BJ (cell line): ENCODE measurements around the gene TOMM6. TPM values are rescaled to one million over a fixed set of nuclear protein-coding genes. Genes with fewer than 3 reads are reported as not detected.

Experiments used
- CTCF ChIA-PET: fragments of 350-600 bp; formaldehyde crosslinking; extraction: SDS; loops from one replicate; lab custom pipeline; 2021; ENCODE audit warnings: antibody characterized with exemption, inconsistent platforms; lab: Yijun Ruan, JAX
- POLR2A ChIA-PET: fragments of 300-600 bp; sonication (Branson Sonifier 250); formaldehyde crosslinking; extraction: SDS; loops from one replicate; lab custom pipeline; 2021; ENCODE audit warnings: antibody characterized with exemption; lab: Charles Lee
- DNase-seq: peaks from one replicate; pipeline ENCODE4 v3.0.0-alpha.2; 2011; ENCODE audit warnings: low read depth
- H3K27me3 ChIP-seq: 2 replicates; pipeline ENCODE4 v1.6.0; 2011; ENCODE audit warnings: low read length; ENCODE audit not compliant: control insufficient read depth, insufficient read depth
- H3K36me3 ChIP-seq: 2 replicates; pipeline ENCODE4 v1.5.1; 2011; ENCODE audit warnings: low read length; ENCODE audit not compliant: control insufficient read depth, insufficient read depth
- H3K4me3 ChIP-seq: 2 replicates; pipeline ENCODE4 v1.5.1; 2011; ENCODE audit warnings: low read depth, mild to moderate bottlenecking, control low read depth, low read length
- polyA plus RNA-seq: library from polyadenylated mRNA; depleted of rRNA; stranded (reverse); fragments of >200 nt; gene quantifications from 2 replicates; pipeline ENCODE4 v1.2.3, GENCODE V29; 2011
- TF ChIP-seq, protein P1 (sequence below): IDR thresholded peaks from 2 replicates; pipeline ENCODE4 v1.5.1; 2011; ENCODE audit warnings: low read depth, mild to moderate bottlenecking, control low read depth, inconsistent platforms, low read length, moderate library complexity; ENCODE audit not compliant: insufficient read depth

The TOMM6 gene
- polyA plus RNA-seq, 1 experiment: 157 TPM

DNA sequence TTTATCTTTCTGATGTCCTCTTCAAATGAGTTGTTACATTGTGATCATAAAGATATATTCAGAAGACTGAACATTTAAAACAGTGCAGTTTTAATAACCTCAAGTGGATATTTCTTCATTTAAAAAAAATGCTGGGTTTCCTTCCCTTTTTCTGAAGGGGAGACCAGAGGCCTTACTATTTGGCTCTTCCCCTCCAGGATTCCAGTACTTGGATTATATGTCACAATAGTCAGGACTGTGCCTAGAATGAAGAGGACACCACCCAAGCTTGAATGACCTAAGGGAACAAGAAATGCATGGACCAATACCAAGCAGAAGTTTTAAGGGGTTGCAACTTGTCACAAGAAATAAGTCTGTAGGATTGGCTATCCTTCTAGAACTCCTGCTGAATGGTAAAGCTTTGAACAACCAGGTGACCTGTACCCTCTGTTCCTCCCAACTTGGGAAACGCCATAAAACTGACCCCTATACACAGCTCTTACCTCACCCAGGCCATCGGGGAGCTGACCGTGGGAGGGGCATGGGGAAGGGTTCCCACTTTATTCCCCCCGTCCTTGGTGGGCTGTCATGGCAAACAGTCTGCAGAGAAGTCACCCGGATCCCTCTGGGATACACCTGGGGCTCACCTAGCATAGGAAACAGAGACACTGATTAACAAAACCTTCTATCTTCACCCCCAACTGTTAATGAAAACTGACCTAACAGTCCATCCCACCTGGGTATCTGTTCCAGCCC is 9.8 kb upstream of the TOMM6 start:
- no peaks in the 10 kb centered on the region for H3K27me3 ChIP-seq
- DNase-seq: no peak
- POLR2A ChIA-PET: interaction anchor here (1.1 kb wide), 1 partner anchor 43 kb away, joined by 5 read pairs; no protein-coding TSS in a partner anchor
- TF ChIP-seq, protein P1, sequence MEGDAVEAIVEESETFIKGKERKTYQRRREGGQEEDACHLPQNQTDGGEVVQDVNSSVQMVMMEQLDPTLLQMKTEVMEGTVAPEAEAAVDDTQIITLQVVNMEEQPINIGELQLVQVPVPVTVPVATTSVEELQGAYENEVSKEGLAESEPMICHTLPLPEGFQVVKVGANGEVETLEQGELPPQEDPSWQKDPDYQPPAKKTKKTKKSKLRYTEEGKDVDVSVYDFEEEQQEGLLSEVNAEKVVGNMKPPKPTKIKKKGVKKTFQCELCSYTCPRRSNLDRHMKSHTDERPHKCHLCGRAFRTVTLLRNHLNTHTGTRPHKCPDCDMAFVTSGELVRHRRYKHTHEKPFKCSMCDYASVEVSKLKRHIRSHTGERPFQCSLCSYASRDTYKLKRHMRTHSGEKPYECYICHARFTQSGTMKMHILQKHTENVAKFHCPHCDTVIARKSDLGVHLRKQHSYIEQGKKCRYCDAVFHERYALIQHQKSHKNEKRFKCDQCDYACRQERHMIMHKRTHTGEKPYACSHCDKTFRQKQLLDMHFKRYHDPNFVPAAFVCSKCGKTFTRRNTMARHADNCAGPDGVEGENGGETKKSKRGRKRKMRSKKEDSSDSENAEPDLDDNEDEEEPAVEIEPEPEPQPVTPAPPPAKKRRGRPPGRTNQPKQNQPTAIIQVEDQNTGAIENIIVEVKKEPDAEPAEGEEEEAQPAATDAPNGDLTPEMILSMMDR: no peak
- CTCF ChIA-PET: interaction anchor here (0.9 to 5.9 kb wide), 11 partner anchors 8 to 410 kb away, joined by 3 to 49 read pairs (median 4); partner anchors contain the start of genes TFEB and TOMM6
- peaks cover 14% of the 10 kb centered on the region for H3K36me3 ChIP-seq
- no peak overlapping the region for H3K4me3 ChIP-seq

GRCh38 chr6:41778895-41779294 is 8.6 kb upstream of the TOMM6 start:
- TF ChIP-seq, protein P1: no peak
- CTCF ChIA-PET: interaction anchor here (0.9 to 5.9 kb wide), 8 partner anchors 7 to 411 kb away, joined by 3 to 49 read pairs (median 4); partner anchors contain the start of genes TFEB and TOMM6
- Histone ChIP-seq H3K27me3 (no peaks in the 10 kb centered on the region), H3K36me3 (peaks cover 11% of the 10 kb centered on the region), H3K4me3 (peak overlapping the region; percentile 74)
- POLR2A ChIA-PET: interaction anchor here (0.7 kb wide), 1 partner anchor 402 kb away, joined by 3 read pairs; no protein-coding TSS in a partner anchor
- no peak for DNase-seq

DNA sequence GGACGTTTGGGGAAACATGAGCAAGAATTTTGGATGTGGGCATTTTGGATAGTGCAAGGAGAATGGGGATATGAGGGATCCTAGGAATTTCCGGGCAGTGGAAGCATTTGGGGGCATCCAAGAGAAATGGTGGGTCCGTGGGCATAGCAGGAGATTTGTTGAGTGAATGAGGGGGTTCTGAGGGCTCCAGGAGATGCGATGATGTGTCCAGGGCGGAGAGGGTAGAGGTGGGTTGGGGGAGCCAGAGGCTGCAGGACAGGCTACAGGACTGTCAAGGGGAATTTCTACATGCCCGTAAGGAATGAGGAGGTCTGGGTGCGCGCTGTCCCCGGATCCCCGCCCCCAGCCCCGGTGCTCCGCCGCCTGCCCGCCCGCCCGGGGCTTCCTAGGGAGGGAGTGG is 8.2 kb upstream of the TOMM6 start:
- Histone ChIP-seq H3K27me3 (no peaks in the 10 kb centered on the region), H3K4me3 (peak overlapping the region; percentile 74), H3K36me3 (peaks cover 11% of the 10 kb centered on the region)
- ChIA-PET CTCF (interaction anchor here (1.0 to 1.3 kb wide), 5 partner anchors 45 to 412 kb away, joined by 3 to 4 read pairs (median 3); no protein-coding TSS in a partner anchor), POLR2A (interaction anchor here (0.6 kb wide), 1 partner anchor 163 kb away, joined by 8 read pairs; no protein-coding TSS in a partner anchor)
- no peak for DNase-seq
- TF ChIP-seq, protein P1: no peak

DNA sequence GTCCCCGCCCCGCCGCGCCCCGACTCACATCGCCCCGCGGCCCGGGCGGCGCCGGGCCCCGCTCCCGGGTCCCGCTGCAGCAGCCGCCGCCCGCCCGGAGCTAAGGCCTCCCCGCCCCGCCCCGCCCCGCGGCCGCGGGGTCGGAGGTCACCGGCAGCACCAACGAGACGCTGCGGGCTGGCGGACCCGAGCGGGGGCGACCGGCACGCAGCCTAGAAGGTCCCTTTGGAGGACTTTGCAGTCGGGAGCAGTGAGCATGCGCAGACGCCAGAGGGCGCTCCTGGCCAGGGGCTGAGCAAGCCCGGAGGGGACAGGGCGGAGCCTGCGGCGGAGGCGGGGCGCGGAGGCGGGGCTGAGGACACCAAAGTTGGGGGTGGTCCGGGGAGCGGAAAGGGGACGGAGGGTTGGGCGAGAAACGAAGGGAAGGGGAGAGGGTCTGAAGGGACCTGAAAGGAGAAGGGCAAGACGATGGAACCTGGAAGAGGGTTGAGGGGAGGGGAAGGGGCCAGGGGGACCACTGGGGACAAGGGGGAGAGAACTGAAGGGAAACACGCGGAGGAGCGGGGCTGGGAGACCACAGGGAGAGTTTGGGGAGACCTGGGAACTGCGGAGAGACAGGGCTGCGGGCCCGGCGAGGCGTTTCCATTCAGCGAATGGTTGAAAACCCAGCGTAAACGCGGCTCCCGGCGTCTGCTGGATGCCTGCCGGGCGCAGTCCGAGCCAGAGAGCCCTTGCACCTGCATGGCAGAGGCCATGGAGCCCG is 7.5 kb upstream of the TOMM6 start, which contains the start of gene FRS3:
Gene FRS3, minus strand, starts transcription at position 113 of the 763 bp plus-strand sequence. CDS start 2,913 bp downstream, outside the sequence.
- Histone ChIP-seq H3K4me3 (peak within 1 kb of the TSS; percentile 74), H3K27me3 (no peaks in the 10 kb centered on the region), H3K36me3 (peaks cover 8% of the 10 kb centered on the region)
- peak; percentile 51 for DNase-seq
- POLR2A ChIA-PET: interaction anchor here (0.6 kb wide), 1 partner anchor 162 kb away, joined by 8 read pairs; no protein-coding TSS in a partner anchor
- CTCF ChIA-PET: interaction anchor here (1.0 to 2.9 kb wide), 6 partner anchors 46 to 412 kb away, joined by 3 to 19 read pairs (median 4); no protein-coding TSS in a partner anchor
- TF ChIP-seq, protein P1: peak; percentile 96
